H9 (cell line): ENCODE data around the gene DNAI2. TPM values are rescaled to one million over a fixed set of nuclear protein-coding genes. Genes with fewer than 3 reads are reported as not detected.

ENCODE experiments used
- DNase-seq: peaks from one replicate; pipeline ENCODE4 v3.0.0-alpha.2; 2017
- H2AFZ ChIP-seq: one replicate; pipeline ENCODE4 v1.6.1; 2013; ENCODE audit warnings: mild to moderate bottlenecking, low read length, control low read depth, moderate library complexity
- H2AK5ac ChIP-seq: 2 replicates; pipeline ENCODE4 v1.6.1; 2013; ENCODE audit warnings: low read length, control low read depth, mixed read lengths; ENCODE audit not compliant: insufficient read length
- H2BK120ac ChIP-seq: one replicate; pipeline ENCODE4 v1.6.1; 2013; ENCODE audit warnings: low read depth, mild to moderate bottlenecking, low read length, control low read depth, inconsistent platforms; ENCODE audit not compliant: poor library complexity, severe bottlenecking
- H2BK12ac ChIP-seq: 2 replicates; pipeline ENCODE4 v1.6.1; 2013; ENCODE audit warnings: low read length, control low read depth, mixed read lengths, low read depth; ENCODE audit not compliant: insufficient read length
- H2BK15ac ChIP-seq: 2 replicates; pipeline ENCODE4 v1.6.1; 2013; ENCODE audit warnings: low read depth, low read length, control low read depth
- H2BK20ac ChIP-seq: one replicate; pipeline ENCODE4 v1.6.1; 2013; ENCODE audit warnings: low read depth, mild to moderate bottlenecking, low read length, control low read depth, inconsistent platforms; ENCODE audit not compliant: poor library complexity, severe bottlenecking
- H2BK5ac ChIP-seq: 2 replicates; pipeline ENCODE4 v1.6.1; 2013; ENCODE audit warnings: low read length, control low read depth, mixed read lengths; ENCODE audit not compliant: insufficient read length
- H3K14ac ChIP-seq: 2 replicates; pipeline ENCODE4 v1.6.1; 2013; ENCODE audit warnings: low read length, control low read depth; ENCODE audit not compliant: insufficient read depth
- H3K18ac ChIP-seq: 2 replicates; pipeline ENCODE4 v1.6.1; 2013; ENCODE audit warnings: low read depth, mild to moderate bottlenecking, mixed read lengths, low read length, control low read depth; ENCODE audit not compliant: insufficient read length
- H3K23ac ChIP-seq: 2 replicates; pipeline ENCODE4 v1.6.1; 2013; ENCODE audit warnings: low read length, control low read depth, mixed read lengths, low read depth; ENCODE audit not compliant: insufficient read length
- H3K23me2 ChIP-seq: 2 replicates; pipeline ENCODE4 v1.6.1; 2013; ENCODE audit warnings: low read depth, mild to moderate bottlenecking, mixed read lengths, low read length, control low read depth; ENCODE audit not compliant: insufficient read length, poor library complexity, severe bottlenecking
- H3K27ac ChIP-seq: 2 replicates; pipeline ENCODE4 v1.5.1; 2013; ENCODE audit warnings: low read length, control low read depth, mixed read lengths, low read depth; ENCODE audit not compliant: insufficient read length
- H3K27me3 ChIP-seq: 2 replicates; pipeline ENCODE4 v1.6.1; 2013; ENCODE audit warnings: low read length, control low read depth, inconsistent platforms; ENCODE audit not compliant: insufficient read depth
- H3K4ac ChIP-seq: 2 replicates; pipeline ENCODE4 v1.6.1; 2013; ENCODE audit warnings: low read depth, mild to moderate bottlenecking, control low read depth, inconsistent platforms, low read length, moderate library complexity
- H3K4me1 ChIP-seq: 2 replicates; pipeline ENCODE4 v1.6.1; 2013; ENCODE audit warnings: low read length, control low read depth, inconsistent platforms; ENCODE audit not compliant: insufficient read depth
- H3K4me2 ChIP-seq: 2 replicates; pipeline ENCODE4 v1.6.1; 2013; ENCODE audit warnings: low read length, control low read depth, mixed read lengths; ENCODE audit not compliant: insufficient read length, insufficient read depth
- H3K56ac ChIP-seq: 2 replicates; pipeline ENCODE4 v1.6.1; 2013; ENCODE audit warnings: low read depth, mild to moderate bottlenecking, mixed read lengths, low read length, control low read depth; ENCODE audit not compliant: insufficient read length
- H3K79me1 ChIP-seq: 2 replicates; pipeline ENCODE4 v1.6.1; 2013; ENCODE audit warnings: low read depth, mild to moderate bottlenecking, moderate library complexity, low read length, control low read depth, inconsistent platforms; ENCODE audit not compliant: insufficient read depth, poor library complexity, severe bottlenecking
- H3K79me2 ChIP-seq: 2 replicates; pipeline ENCODE4 v1.6.1; 2013; ENCODE audit warnings: low read length, control low read depth, inconsistent platforms; ENCODE audit not compliant: insufficient read depth
- H3K9ac ChIP-seq: 2 replicates; pipeline ENCODE4 v1.6.1; 2013; ENCODE audit warnings: low read length, control low read depth, mixed read lengths; ENCODE audit not compliant: insufficient read length; ENCODE audit errors: extremely low read depth
- H3K9me3 ChIP-seq: one replicate; pipeline ENCODE4 v1.6.1; 2013; ENCODE audit warnings: low read depth, low read length, inconsistent platforms; ENCODE audit not compliant: control insufficient read depth
- H3T11ph ChIP-seq: one replicate; pipeline ENCODE4 v1.6.1; 2013; ENCODE audit warnings: mild to moderate bottlenecking, low read length, control low read depth, inconsistent platforms
- H4K20me1 ChIP-seq: one replicate; pipeline ENCODE4 v1.6.1; 2013; ENCODE audit not compliant: control insufficient read depth, insufficient read length, insufficient read depth
- H4K5ac ChIP-seq: 2 replicates; pipeline ENCODE4 v1.6.1; 2013; ENCODE audit warnings: low read depth, mild to moderate bottlenecking, mixed read lengths, low read length, control low read depth; ENCODE audit not compliant: insufficient read length
- H4K8ac ChIP-seq: replicated peaks from 2 replicates; pipeline ENCODE4 v1.6.1; 2013; ENCODE audit warnings: low read length, control low read depth, mixed read lengths, low read depth; ENCODE audit not compliant: insufficient read length
- H4K91ac ChIP-seq: 2 replicates; pipeline ENCODE4 v1.6.1; 2013; ENCODE audit warnings: low read depth, mild to moderate bottlenecking, moderate library complexity, mixed read lengths, low read length, control low read depth; ENCODE audit not compliant: insufficient read length
- H3K27ac Mint-ChIP-seq, 3 experiments: 2 replicates in 2 of 3; 3 replicates in 1 of 3; pipeline ENCODE4 v1.8.0; 2020 to 2021; ENCODE audit warnings: mixed read lengths in 3 of 3, mild to moderate bottlenecking in 1 of 3, moderate library complexity in 1 of 3
- H3K27me3 Mint-ChIP-seq: 2 replicates; pipeline ENCODE4 v1.8.0; 2021; ENCODE audit warnings: low read depth, mild to moderate bottlenecking, moderate library complexity, mixed read lengths
- H3K36me3 Mint-ChIP-seq, 3 experiments: 2 replicates in 2 of 3; 3 replicates in 1 of 3; pipeline ENCODE4 v1.8.0; 2020 to 2021; ENCODE audit warnings: low read depth in 3 of 3, mixed read lengths in 3 of 3; ENCODE audit not compliant: insufficient read depth in 1 of 3
- H3K4me1 Mint-ChIP-seq, 2 experiments: 2 replicates each; pipeline ENCODE4 v1.8.0; 2020; ENCODE audit warnings: mixed read lengths in 2 of 2
- H3K4me3 Mint-ChIP-seq, 2 experiments: 2 replicates in 1 of 2; 3 replicates in 1 of 2; pipeline ENCODE4 v1.8.0; 2020 to 2021; ENCODE audit warnings: mild to moderate bottlenecking in 2 of 2, mixed read lengths in 2 of 2, moderate library complexity in 1 of 2
- H3K9me3 Mint-ChIP-seq, 2 experiments: 2 replicates in 1 of 2; 3 replicates in 1 of 2; pipeline ENCODE4 v1.8.0; 2020; ENCODE audit warnings: mild to moderate bottlenecking in 2 of 2, mixed read lengths in 2 of 2, moderate library complexity in 1 of 2
- CTCF ChIP-seq: fragments of 200-600 bp; sonication (generic); conservative IDR thresholded peaks from 3 replicates; pipeline ENCODE4 v1.8.0; 2021; ENCODE audit warnings: antibody characterized with exemption, mild to moderate bottlenecking
- WGBS: extraction: QIAGEN DNeasy Blood & Tissue Kit; methylation state at CpG from one replicate; pipeline ENCODE4 v1.1.7; 2013; ENCODE audit warnings: missing lambda C conversion rate, low lambda C conversion rate, mixed read lengths; ENCODE audit not compliant: insufficient read length; ENCODE audit errors: extremely low coverage; 5-methylcytosine and 5-hydroxymethylcytosine counted together
- total RNA-seq: library from RNA; stranded (reverse); gene quantifications from 2 replicates; pipeline ENCODE4 v1.2.1, GENCODE V29; 2021

Gene DNAI2
- total RNA-seq, 1 experiment from 2014 or later: not detected

- Histone ChIP-seq H4K20me1 (no peaks in the 10 kb centered on the region), H2AFZ (no peak overlapping the region), H2BK15ac (no peak overlapping the region), H3K27me3 (no peaks in the 10 kb centered on the region), H3K79me2 (no peaks in the 10 kb centered on the region), H3T11ph (no peak overlapping the region), H3K23ac (no peak overlapping the region), H3K9ac (no peak overlapping the region), H2AK5ac (no peak overlapping the region), H3K18ac (no peak overlapping the region), H3K4me2 (no peak overlapping the region), H2BK120ac (no peak overlapping the region), H2BK20ac (no peak overlapping the region), H3K56ac (no peak overlapping the region), H3K4ac (no peak overlapping the region), H4K5ac (no peak overlapping the region), H2BK12ac (no peak overlapping the region), H3K79me1 (no peaks in the 10 kb centered on the region), H3K27ac (no peak overlapping the region), H4K8ac (no peak overlapping the region), H3K14ac (no peak overlapping the region), H3K23me2 (no peaks in the 10 kb centered on the region), H4K91ac (no peak overlapping the region), H3K9me3 (no peaks in the 10 kb centered on the region), H3K4me1 (no peaks in the 10 kb centered on the region), H2BK5ac (no peak overlapping the region)
- Mint-ChIP-seq H3K4me1 (peaks cover 19 to 53% of the 10 kb centered on the region in 2 experiments), H3K4me3 (no peak overlapping the region), H3K27ac (no peak overlapping the region), H3K27me3 (peaks cover 3% of the 10 kb centered on the region), H3K36me3 (no peaks in the 10 kb centered on the region; a peak in 1 of 7 replicates), H3K9me3 (no peaks in the 10 kb centered on the region)
- no peak for DNase-seq
- TF ChIP-seq CTCF: no peak
- WGBS: no CpG with 5 or more reads among the region's 8 CpGs
Measured at GRCh38 chr17:74235911-74236371, 38.1 kb upstream of the DNAI2 start.
